Effector memory CD8-positive, alpha-beta T cell (primary cell): ENCODE data around the gene ZNF48.
A peak's percentile ranks its signal among the peaks of the same experiment; 100 is the strongest.

Experiments used
- ATAC-seq: fragments of 150-1000 bp; cut with Tn5 transposase; replicated peaks from 2 replicates; pipeline ENCODE4 v1.10.0; 2021; ENCODE audit warnings: mild to moderate bottlenecking, moderate library complexity
- DNase-seq, 3 experiments: peaks; one replicate each; pipeline ENCODE4 v3.0.0; 2021
- H3K27ac Mint-ChIP-seq, 2 donors: one replicate each; pipeline ENCODE4 v1.8.0; 2022; ENCODE audit warnings: mild to moderate bottlenecking in 2 of 2, mixed read lengths in 2 of 2, moderate library complexity in 2 of 2
- H3K27me3 Mint-ChIP-seq, 2 donors: one replicate each; pipeline ENCODE4 v1.8.0; 2022; ENCODE audit warnings: mixed read lengths in 2 of 2
- H3K36me3 Mint-ChIP-seq: one replicate; pipeline ENCODE4 v1.8.0; 2022; ENCODE audit warnings: mild to moderate bottlenecking, moderate library complexity, mixed read lengths; ENCODE audit not compliant: insufficient read depth
- H3K4me1 Mint-ChIP-seq, 2 donors: one replicate each; pipeline ENCODE4 v1.8.0; 2022; ENCODE audit warnings: low read depth in 2 of 2, mixed read lengths in 2 of 2
- H3K4me3 Mint-ChIP-seq, 2 donors: one replicate each; pipeline ENCODE4 v1.8.0; 2022; ENCODE audit warnings: mild to moderate bottlenecking in 2 of 2, mixed read lengths in 2 of 2, moderate library complexity in 2 of 2
- H3K9me3 Mint-ChIP-seq, 2 donors: one replicate each; pipeline ENCODE4 v1.8.0; 2022; ENCODE audit warnings: mixed read lengths in 2 of 2

ZNF48 gene

DNA sequence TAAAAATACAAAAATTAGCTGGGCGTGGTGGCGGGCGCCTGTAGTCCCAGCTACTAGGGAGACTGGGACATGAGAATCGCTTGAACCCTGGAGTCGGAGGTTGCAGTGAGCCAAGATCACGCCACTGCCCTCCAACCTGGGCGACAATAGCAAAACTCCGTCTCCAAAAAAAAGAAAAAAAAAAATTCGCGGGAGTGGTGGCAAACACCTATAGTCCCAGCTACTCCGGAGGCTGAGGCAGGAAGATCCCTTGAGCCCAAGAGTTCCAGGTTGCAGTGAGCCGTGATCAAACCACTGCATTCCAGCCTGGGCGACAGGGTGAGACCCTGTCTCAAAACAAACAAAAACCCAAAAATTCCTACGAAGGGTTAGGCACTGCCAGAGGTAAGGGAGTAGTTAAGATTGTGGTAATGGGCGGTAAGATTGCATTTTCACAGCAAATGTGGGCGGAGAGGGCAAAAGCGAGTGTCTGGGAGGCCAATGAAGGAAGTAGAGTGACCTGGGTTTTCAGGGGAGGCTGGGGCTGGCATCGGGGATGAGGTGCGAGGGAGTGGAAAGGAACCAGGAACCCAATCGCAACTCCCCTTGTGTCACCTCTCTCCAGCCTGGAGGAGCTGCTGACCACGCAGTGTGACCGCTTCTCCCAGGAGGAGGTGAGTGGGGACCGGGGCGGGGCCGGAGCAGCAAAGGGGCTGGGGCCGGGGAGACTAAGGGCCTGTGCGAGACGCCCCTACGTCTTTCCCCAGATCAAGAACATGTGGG lies 18.0 kb upstream of the ZNF48 start:
- H3K27ac Mint-ChIP-seq, result peak overlapping the region; percentile 100
- H3K36me3 Mint-ChIP-seq, result peaks cover 25% of the 10 kb centered on the region
- no peak for DNase-seq
- peaks cover 37 to 51% of the 10 kb centered on the region in 2 donors for H3K4me1 Mint-ChIP-seq
- no peaks in the 10 kb centered on the region for H3K27me3 Mint-ChIP-seq
- ATAC-seq, result no peak
- no peaks in the 10 kb centered on the region for H3K9me3 Mint-ChIP-seq
- H3K4me3 Mint-ChIP-seq, result peak overlapping the region; percentile 97 to 100

- Mint-ChIP-seq H3K27ac (peak overlapping the region; percentile 100), H3K27me3 (no peaks in the 10 kb centered on the region), H3K4me3 (peak overlapping the region; percentile 97 to 100), H3K36me3 (peaks cover 29% of the 10 kb centered on the region), H3K4me1 (peaks cover 42 to 54% of the 10 kb centered on the region in 2 donors), H3K9me3 (no peaks in the 10 kb centered on the region)
- peak; percentile 44 for ATAC-seq
- DNase-seq, result peak; percentile 83 to 86 (median 83)
Observed at GRCh38 chr16:30377812-30378235, 17.4 kb upstream of the ZNF48 start.

- Mint-ChIP-seq H3K4me3 (peak overlapping the region; percentile 97 to 100), H3K36me3 (peaks cover 29% of the 10 kb centered on the region), H3K27ac (peak overlapping the region; percentile 100), H3K27me3 (no peaks in the 10 kb centered on the region), H3K4me1 (peaks cover 49 to 58% of the 10 kb centered on the region in 2 donors), H3K9me3 (no peaks in the 10 kb centered on the region)
- DNase-seq (peak; percentile 98), ATAC-seq (peak; percentile 76)
Observed at GRCh38 chr16:30378236-30379157, 16.7 kb upstream of the ZNF48 start.

GRCh38 chr16:30379158-30379783 lies 15.9 kb upstream of the ZNF48 start:
- no peak for DNase-seq
- ATAC-seq, result no peak
- Mint-ChIP-seq H3K27me3 (no peaks in the 10 kb centered on the region), H3K27ac (peak overlapping the region; percentile 100), H3K4me3 (peak overlapping the region; percentile 97 to 100), H3K36me3 (peaks cover 29% of the 10 kb centered on the region), H3K4me1 (peaks cover 53 to 63% of the 10 kb centered on the region in 2 donors), H3K9me3 (no peaks in the 10 kb centered on the region)

DNA sequence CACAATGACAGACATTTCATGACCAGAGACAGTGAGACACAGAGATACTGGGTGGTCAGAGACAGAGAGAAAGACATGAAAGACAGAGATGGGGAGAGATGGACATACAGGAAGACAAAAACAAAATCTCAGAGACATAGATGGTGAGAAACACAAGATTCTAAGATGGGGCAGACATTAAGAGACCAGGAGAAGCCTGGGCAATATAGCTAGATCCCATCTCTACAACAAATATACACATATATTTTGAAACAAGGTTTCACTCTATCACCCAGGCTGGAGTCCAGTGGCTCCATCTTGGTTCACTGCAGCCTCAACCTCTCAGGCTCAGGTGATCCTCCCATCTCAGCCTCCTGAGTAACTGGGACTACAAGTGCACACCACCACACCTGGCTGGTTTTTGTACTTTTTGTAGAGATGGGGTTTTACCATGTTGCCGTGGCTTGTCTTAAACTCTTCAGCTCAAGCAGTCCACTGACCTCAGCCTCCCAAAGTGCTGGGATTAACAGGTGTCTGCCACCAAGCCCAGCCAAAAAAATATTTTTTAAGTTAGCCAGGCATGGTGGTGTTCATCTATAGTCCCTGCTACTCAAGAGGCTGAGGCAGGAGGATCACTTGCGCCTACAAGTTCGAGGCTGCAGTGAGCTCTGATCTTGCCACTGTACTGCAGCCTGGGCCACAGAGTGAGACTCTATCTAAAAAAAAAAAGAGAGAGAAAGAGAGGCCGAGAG lies 15.0 kb upstream of the ZNF48 start:
- peak overlapping the region; percentile 100 for H3K27ac Mint-ChIP-seq
- no peaks in the 10 kb centered on the region for H3K9me3 Mint-ChIP-seq
- ATAC-seq, result no peak
- H3K27me3 Mint-ChIP-seq, result no peaks in the 10 kb centered on the region
- DNase-seq, result no peak
- peaks cover 53 to 63% of the 10 kb centered on the region in 2 donors for H3K4me1 Mint-ChIP-seq
- H3K36me3 Mint-ChIP-seq, result peaks cover 29% of the 10 kb centered on the region
- H3K4me3 Mint-ChIP-seq, result peak overlapping the region; percentile 97 to 100

- peak overlapping the region; percentile 97 to 100 for H3K4me3 Mint-ChIP-seq
Observed at GRCh38 chr16:30380803-30381208, 14.4 kb upstream of the ZNF48 start.

GRCh38 chr16:30381291-30382041 lies 13.8 kb upstream of the ZNF48 start:
- Mint-ChIP-seq H3K27me3 (no peaks in the 10 kb centered on the region), H3K27ac (peak overlapping the region; percentile 97 to 100), H3K9me3 (no peaks in the 10 kb centered on the region), H3K4me1 (peaks cover 53 to 63% of the 10 kb centered on the region in 2 donors), H3K36me3 (peaks cover 29% of the 10 kb centered on the region), H3K4me3 (peak overlapping the region; percentile 97 to 100)
- ATAC-seq (no peak), DNase-seq (no peak)

More at GRCh38 chr16:30380803-30381208, 14.4 kb upstream of the ZNF48 start:
- peaks cover 29% of the 10 kb centered on the region for H3K36me3 Mint-ChIP-seq
- H3K4me1 Mint-ChIP-seq, result peaks cover 53 to 63% of the 10 kb centered on the region in 2 donors
- peak overlapping the region; percentile 97 to 100 for H3K27ac Mint-ChIP-seq
- ATAC-seq, result no peak
- no peaks in the 10 kb centered on the region for H3K9me3 Mint-ChIP-seq
- no peaks in the 10 kb centered on the region for H3K27me3 Mint-ChIP-seq
- no peak for DNase-seq

DNA sequence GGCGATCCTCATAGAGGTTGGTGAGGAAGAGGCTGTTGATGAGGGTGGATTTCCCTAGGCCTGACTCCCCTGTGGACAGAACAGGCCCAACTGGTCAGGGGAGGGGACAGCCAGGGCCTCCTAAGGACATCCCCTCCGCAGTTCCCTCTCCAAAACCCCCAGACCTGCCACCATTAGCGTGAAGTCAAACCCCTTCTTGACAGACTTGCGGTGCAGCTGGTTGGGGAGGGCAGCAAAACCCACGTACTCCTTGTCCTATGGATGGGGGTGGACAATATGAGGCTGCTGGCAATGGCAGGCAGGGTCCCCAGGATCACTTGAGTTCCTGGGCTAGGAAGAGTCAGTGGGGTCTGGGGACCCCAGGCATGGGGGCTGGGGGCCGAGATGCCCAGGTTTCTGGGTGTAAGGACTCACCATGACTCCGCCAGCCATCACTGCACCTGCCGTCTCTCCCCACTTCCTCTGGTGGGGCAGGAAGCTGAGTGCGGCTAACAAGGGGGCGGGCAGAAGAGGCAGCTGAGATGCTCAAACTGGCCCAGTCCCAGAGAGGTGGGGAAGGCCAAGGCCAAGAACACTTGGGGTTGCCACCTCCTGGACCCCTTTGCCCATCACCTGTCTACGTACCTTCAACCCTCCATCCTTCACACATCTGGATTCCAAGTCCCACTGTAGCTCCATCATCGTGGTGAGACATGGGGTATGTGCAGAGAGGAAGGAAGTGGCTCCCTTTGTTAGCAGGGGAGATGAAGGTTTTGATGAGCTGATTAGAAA lies 12.9 kb upstream of the ZNF48 start, which contains the start of gene SEPTIN1:
SEPTIN1 (minus strand) TSS at position 451 of the 771 bp plus-strand sequence; CDS start at position 432, 19 bp downstream.
- Mint-ChIP-seq H3K27me3 (no peaks in the 10 kb centered on the region), H3K27ac (peak within 1 kb of the TSS; percentile 97 to 100), H3K36me3 (peaks cover 29% of the 10 kb centered on the region), H3K4me1 (peaks cover 50 to 59% of the 10 kb centered on the region in 2 donors), H3K9me3 (no peaks in the 10 kb centered on the region), H3K4me3 (peak within 1 kb of the TSS; percentile 97 to 100)
- DNase-seq (peak; percentile 67 to 75 (median 71)), ATAC-seq (peak; percentile 42)

DNA sequence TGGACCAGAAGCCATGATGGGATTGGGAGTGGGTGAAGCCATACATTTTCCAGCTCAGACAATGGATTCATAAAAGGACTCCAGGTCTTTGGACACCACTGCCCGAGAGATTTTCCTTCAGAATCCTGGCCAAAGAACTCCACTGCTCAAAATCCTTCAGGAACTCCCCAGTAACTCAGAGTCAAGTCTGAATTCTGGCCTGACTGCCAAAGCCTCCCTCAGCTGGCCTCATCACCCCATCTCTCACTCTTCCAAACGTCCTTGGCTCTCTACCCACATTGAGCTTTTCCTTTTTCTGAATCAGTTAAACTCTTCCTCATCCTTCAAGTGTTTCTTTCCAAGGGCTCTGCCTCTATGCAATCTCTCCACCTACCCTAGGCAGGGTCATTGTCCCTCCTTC lies 11.7 kb upstream of the ZNF48 start:
- no peak for DNase-seq
- no peaks in the 10 kb centered on the region for H3K9me3 Mint-ChIP-seq
- peaks cover 20% of the 10 kb centered on the region for H3K36me3 Mint-ChIP-seq
- ATAC-seq, result no peak
- no peaks in the 10 kb centered on the region for H3K27me3 Mint-ChIP-seq
- peaks cover 38 to 49% of the 10 kb centered on the region in 2 donors for H3K4me1 Mint-ChIP-seq
- H3K4me3 Mint-ChIP-seq, result peak overlapping the region; percentile 97 to 100
- peak overlapping the region; percentile 97 to 100 for H3K27ac Mint-ChIP-seq

GRCh38 chr16:30394592-30395154 lies 547 bp upstream of the ZNF48 start:
- Mint-ChIP-seq H3K36me3 (peaks cover 8% of the 10 kb centered on the region), H3K27me3 (no peaks in the 10 kb centered on the region), H3K9me3 (no peaks in the 10 kb centered on the region), H3K27ac (peak overlapping the region; percentile 73 to 77), H3K4me1 (peaks cover 23 to 24% of the 10 kb centered on the region in 2 donors), H3K4me3 (peak overlapping the region; percentile 67 to 83)
- DNase-seq (no peak), ATAC-seq (no peak)

- ATAC-seq, result no peak
- Mint-ChIP-seq H3K4me3 (peak overlapping the region; percentile 67 to 83), H3K36me3 (peaks cover 14% of the 10 kb centered on the region), H3K27me3 (no peaks in the 10 kb centered on the region), H3K27ac (peak overlapping the region in 1 of 2 donors; percentile 70), H3K4me1 (peaks cover 29 to 33% of the 10 kb centered on the region in 2 donors), H3K9me3 (no peaks in the 10 kb centered on the region)
- no peak for DNase-seq
Observed at GRCh38 chr16:30395992-30396585, 869 bp downstream of the ZNF48 start.
